Activated T-cell treated with anti-CD3 and anti-CD28 coated beads, Interleukin-2, amount 50 U/mL, for 72 hours (primary cell): Measurements from ENCODE around the gene MPG. TPM values are rescaled to one million over a fixed set of nuclear protein-coding genes. Genes with fewer than 3 reads are reported as not detected.
"Not testable (repeated sequence)": the region's sequence is repeated elsewhere in the genome, so short reads cannot be mapped to it uniquely, and the experiment has no call there.

ENCODE experiments used
- ATAC-seq, 2 donors: fragments of 150-1000 bp; cut with Tn5 transposase; replicated peaks in 1 of 2; 2 replicates each; pipeline ENCODE4 v1.10.0; 2021; ENCODE audit warnings: moderate library complexity in 2 of 2, mild to moderate bottlenecking in 1 of 2
- DNase-seq, 2 donors: peaks; one replicate each; pipeline ENCODE4 v3.0.0; 2021 to 2022; ENCODE audit warnings: mixed read lengths in 1 of 2
- H3K27ac Mint-ChIP-seq: one replicate; pipeline ENCODE4 v1.8.0; 2022; ENCODE audit warnings: mild to moderate bottlenecking, moderate library complexity, mixed read lengths
- H3K27me3 Mint-ChIP-seq: one replicate; pipeline ENCODE4 v1.8.0; 2022; ENCODE audit warnings: low read depth, mixed read lengths
- H3K36me3 Mint-ChIP-seq, 2 donors: one replicate each; pipeline ENCODE4 v1.8.0; 2022; ENCODE audit warnings: mixed read lengths in 2 of 2, mild to moderate bottlenecking in 1 of 2; ENCODE audit not compliant: insufficient read depth in 2 of 2
- H3K4me1 Mint-ChIP-seq: one replicate; pipeline ENCODE4 v1.8.0; 2022; ENCODE audit warnings: low read depth, mixed read lengths
- H3K4me3 Mint-ChIP-seq, 2 donors: one replicate each; pipeline ENCODE4 v1.8.0; 2022; ENCODE audit warnings: mild to moderate bottlenecking in 2 of 2, mixed read lengths in 2 of 2, moderate library complexity in 2 of 2
- H3K9me3 Mint-ChIP-seq, 2 donors: one replicate each; pipeline ENCODE4 v1.8.0; 2022; ENCODE audit warnings: mixed read lengths in 2 of 2
- total RNA-seq, 2 donors: library from RNA; stranded (reverse); gene quantifications; one replicate each; pipeline ENCODE4 v1.2.3, GENCODE V29; 2022

Gene MPG
- total RNA-seq, 2 donors from 2014 or later, result 49.6 to 50.5 TPM

- not testable (repeated sequence) for DNase-seq, H3K4me3 Mint-ChIP-seq, ATAC-seq, H3K27ac Mint-ChIP-seq, H3K4me1 Mint-ChIP-seq, H3K36me3 Mint-ChIP-seq, H3K27me3 Mint-ChIP-seq, H3K9me3 Mint-ChIP-seq
Observed at GRCh38 chr16:123558-124350, 45.7 kb downstream of the MPG start.

- ATAC-seq (no peak), DNase-seq (no peak)
- peaks cover 0 to 5% of the 10 kb centered on the region in 2 donors for H3K36me3 Mint-ChIP-seq
- no peak overlapping the region for H3K4me3 Mint-ChIP-seq
- H3K27ac Mint-ChIP-seq, result no peak overlapping the region
- H3K9me3 Mint-ChIP-seq, result no peaks in the 10 kb centered on the region
- H3K27me3 Mint-ChIP-seq, result no peaks in the 10 kb centered on the region
- peaks cover 10% of the 10 kb centered on the region for H3K4me1 Mint-ChIP-seq
Observed at GRCh38 chr16:125011-125410, 47.0 kb downstream of the MPG start.

- Mint-ChIP-seq H3K9me3 (no peaks in the 10 kb centered on the region), H3K4me1 (peaks cover 27% of the 10 kb centered on the region), H3K36me3 (peaks cover 0 to 5% of the 10 kb centered on the region in 2 donors), H3K4me3 (no peak overlapping the region), H3K27me3 (no peaks in the 10 kb centered on the region), H3K27ac (no peak overlapping the region)
- no peak for DNase-seq
- no peak for ATAC-seq
Observed at GRCh38 chr16:129075-129474, 51.0 kb downstream of the MPG start.

- Mint-ChIP-seq H3K4me1 (peaks cover 41% of the 10 kb centered on the region), H3K9me3 (no peaks in the 10 kb centered on the region), H3K36me3 (peaks cover 0 to 7% of the 10 kb centered on the region in 2 donors), H3K27ac (no peak overlapping the region), H3K27me3 (no peaks in the 10 kb centered on the region), H3K4me3 (no peak overlapping the region)
- ATAC-seq, result no peak
- DNase-seq, result no peak
Observed at GRCh38 chr16:130533-131173, 52.6 kb downstream of the MPG start.

- DNase-seq (no peak), ATAC-seq (no peak)
- Mint-ChIP-seq H3K9me3 (no peaks in the 10 kb centered on the region), H3K27me3 (no peaks in the 10 kb centered on the region), H3K27ac (no peak overlapping the region), H3K4me3 (no peak overlapping the region), H3K36me3 (peaks cover 0 to 7% of the 10 kb centered on the region in 2 donors), H3K4me1 (peaks cover 53% of the 10 kb centered on the region)
Observed at GRCh38 chr16:132120-132519, 54.1 kb downstream of the MPG start.

GRCh38 chr16:133716-134115 lies 55.7 kb downstream of the MPG start:
- Mint-ChIP-seq H3K27ac (no peak overlapping the region), H3K9me3 (no peaks in the 10 kb centered on the region), H3K4me3 (no peak overlapping the region), H3K36me3 (peaks cover 0 to 8% of the 10 kb centered on the region in 2 donors), H3K4me1 (peaks cover 54% of the 10 kb centered on the region), H3K27me3 (no peaks in the 10 kb centered on the region)
- ATAC-seq (no peak), DNase-seq (no peak)

Other genes with a start within 250 kb of the MPG start
- gene POLR3K, start 24.6 kb upstream of the MPG start, total RNA-seq, result 10 to 100 TPM; 35.3 to 42.2 TPM
- 10 to 100 TPM; 28.9 to 44.1 TPM for gene SNRNP25, start 24.4 kb upstream of the MPG start, total RNA-seq
- under 1 TPM; 0.31 to 0.53 TPM for gene RHBDF1, start 5.6 kb upstream of the MPG start, total RNA-seq
- gene NPRL3, start 60.4 kb downstream of the MPG start, total RNA-seq, result 10 to 100 TPM; 34.2 to 44.7 TPM
- gene HBZ, start 74.4 kb downstream of the MPG start, total RNA-seq, result not detected
- not detected for gene HBM, start 87.8 kb downstream of the MPG start, total RNA-seq
- not detected for gene HBA2, start 94.7 kb downstream of the MPG start, total RNA-seq
- 1 to 10 TPM in 1 of 2 donors, not detected in 1; 1.1 TPM for gene HBA1, start 98.5 kb downstream of the MPG start, total RNA-seq
- not detected for gene HBQ1, start 102.2 kb downstream of the MPG start, total RNA-seq
- gene LUC7L, start 151.2 kb downstream of the MPG start, total RNA-seq, result 10 to 100 TPM; 56.4 to 69.7 TPM
- 10 to 100 TPM; 20.9 to 26.6 TPM for gene FAM234A, start 156.6 kb downstream of the MPG start, total RNA-seq
- gene RGS11, start 197.7 kb downstream of the MPG start, total RNA-seq, result under 1 TPM; 0.19 to 0.67 TPM
- gene ARHGDIG, start 202.4 kb downstream of the MPG start, total RNA-seq, result under 1 TPM; 0.48 to 0.97 TPM
- gene PDIA2, start 204.9 kb downstream of the MPG start, total RNA-seq, result under 1 TPM in 1 of 2 donors, not detected in 1; 0.42 TPM